KBM-7 (cell line): ENCODE data around the gene MPHOSPH9.

Experiments used
- DNase-seq: peaks from one replicate; pipeline ENCODE4 v3.0.0-alpha.2; 2015
- in situ Hi-C: fragments of 300-500 bp; cut with MboI; formaldehyde crosslinking; loops from 2 replicates; pipeline ENCODE4 v1.14.3; 2020; ENCODE audit warnings: low sequenced_read_pairs, low pct_unique_long_range_greater_than_20kb, mixed read lengths

MPHOSPH9 gene, protein sequence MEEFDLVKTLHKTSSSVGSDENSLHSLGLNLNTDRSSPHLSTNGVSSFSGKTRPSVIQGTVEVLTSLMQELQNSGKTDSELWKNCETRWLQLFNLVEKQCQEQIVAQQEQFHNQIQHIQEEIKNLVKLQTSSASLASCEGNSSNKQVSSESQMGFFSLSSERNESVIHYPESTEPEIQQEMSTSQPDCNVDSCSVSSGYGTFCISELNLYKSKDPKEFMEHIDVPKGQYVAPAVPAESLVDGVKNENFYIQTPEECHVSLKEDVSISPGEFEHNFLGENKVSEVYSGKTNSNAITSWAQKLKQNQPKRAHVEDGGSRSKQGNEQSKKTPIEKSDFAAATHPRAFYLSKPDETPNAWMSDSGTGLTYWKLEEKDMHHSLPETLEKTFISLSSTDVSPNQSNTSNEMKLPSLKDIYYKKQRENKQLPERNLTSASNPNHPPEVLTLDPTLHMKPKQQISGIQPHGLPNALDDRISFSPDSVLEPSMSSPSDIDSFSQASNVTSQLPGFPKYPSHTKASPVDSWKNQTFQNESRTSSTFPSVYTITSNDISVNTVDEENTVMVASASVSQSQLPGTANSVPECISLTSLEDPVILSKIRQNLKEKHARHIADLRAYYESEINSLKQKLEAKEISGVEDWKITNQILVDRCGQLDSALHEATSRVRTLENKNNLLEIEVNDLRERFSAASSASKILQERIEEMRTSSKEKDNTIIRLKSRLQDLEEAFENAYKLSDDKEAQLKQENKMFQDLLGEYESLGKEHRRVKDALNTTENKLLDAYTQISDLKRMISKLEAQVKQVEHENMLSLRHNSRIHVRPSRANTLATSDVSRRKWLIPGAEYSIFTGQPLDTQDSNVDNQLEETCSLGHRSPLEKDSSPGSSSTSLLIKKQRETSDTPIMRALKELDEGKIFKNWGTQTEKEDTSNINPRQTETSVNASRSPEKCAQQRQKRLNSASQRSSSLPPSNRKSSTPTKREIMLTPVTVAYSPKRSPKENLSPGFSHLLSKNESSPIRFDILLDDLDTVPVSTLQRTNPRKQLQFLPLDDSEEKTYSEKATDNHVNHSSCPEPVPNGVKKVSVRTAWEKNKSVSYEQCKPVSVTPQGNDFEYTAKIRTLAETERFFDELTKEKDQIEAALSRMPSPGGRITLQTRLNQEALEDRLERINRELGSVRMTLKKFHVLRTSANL

DNA sequence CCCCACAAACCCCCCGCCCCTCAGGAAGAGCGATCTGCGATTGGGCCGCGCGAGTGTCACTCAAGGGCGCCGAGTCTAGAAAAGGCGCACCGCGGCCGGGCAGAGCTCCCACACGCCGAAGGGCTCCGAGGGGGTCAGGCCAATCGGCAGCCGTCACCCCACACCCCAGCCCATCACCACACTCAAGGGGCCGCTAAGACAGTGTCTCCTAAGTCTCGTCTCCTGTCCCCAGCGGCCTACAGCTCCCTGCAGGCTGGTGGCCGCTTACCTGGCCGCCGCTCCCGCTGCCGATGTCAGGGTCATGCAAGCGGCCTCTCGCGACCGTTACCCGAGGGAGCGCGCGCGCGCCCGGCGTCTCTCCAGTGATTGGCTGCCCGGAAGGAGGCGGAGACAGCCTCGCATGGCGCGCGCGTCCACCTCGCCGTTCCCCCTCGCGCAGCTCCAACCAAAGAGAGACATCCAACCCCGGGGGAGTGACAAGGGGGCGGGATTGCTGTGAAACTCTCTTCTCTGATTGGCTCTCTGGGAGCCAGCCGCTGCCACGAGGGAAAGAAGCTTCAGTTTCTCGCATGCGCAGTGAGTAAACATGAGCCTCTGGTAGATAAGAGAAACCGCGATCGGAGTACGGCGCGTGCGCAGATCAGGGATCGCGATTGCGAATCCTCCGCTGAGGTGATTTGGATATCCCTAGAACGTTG is at the start of gene MPHOSPH9, which contains the start of gene MTRFR:
TSS of gene MPHOSPH9 (minus strand) at position 335 of the 698 bp plus-strand sequence. CDS start 2,777 bp downstream, outside the sequence.
TSS of gene MTRFR (plus strand) at position 630 of the 698 bp plus-strand sequence. CDS start 20,239 bp downstream, outside the sequence.
- in situ Hi-C loops, result loop anchor here (25.0 kb wide), 1 partner anchor 371 kb away; no protein-coding TSS in a partner anchor
- peak; percentile 100 for DNase-seq

DNA sequence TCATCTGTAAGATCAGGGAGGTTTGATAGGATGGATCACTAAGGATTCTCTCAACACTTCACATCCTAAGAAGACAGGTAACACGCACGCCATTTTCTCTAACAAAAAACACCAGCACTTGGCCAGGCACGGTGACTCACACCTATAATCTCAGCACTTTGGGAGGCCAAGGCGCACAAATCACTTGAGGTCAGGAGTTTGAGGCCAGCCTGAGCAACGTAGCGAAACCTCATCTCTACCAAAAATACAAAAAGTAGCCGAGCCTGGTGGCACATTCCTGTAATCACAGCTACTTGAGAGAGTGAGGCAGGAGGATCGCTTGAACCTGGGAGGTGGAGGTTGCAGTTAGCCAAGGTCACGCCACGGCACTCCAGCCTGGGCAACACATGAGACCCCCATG is 49.2 kb upstream of the MPHOSPH9 start:
- in situ Hi-C loops, result no loop called here
- DNase-seq, result no peak

DNA sequence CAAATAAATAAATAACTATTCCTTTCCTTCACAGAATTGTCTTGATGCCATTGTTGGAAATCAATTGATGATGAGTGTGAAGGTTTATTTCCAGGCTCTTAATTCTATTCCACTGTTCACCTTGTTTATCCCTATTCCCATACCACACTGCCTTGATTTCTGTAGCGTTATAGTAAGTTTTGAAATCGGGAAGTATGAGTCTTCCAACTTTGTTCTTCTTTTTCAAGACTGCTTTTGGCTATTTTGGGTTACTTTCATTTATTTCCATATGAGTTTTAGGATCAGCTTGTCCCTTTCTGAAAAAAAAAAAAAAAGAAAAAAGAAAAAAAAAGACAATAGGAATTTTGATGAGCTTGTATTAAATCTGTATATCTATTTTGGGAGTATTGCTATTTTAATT is 48.0 kb upstream of the MPHOSPH9 start:
- no peak for DNase-seq
- in situ Hi-C loops, result no loop called here

DNA sequence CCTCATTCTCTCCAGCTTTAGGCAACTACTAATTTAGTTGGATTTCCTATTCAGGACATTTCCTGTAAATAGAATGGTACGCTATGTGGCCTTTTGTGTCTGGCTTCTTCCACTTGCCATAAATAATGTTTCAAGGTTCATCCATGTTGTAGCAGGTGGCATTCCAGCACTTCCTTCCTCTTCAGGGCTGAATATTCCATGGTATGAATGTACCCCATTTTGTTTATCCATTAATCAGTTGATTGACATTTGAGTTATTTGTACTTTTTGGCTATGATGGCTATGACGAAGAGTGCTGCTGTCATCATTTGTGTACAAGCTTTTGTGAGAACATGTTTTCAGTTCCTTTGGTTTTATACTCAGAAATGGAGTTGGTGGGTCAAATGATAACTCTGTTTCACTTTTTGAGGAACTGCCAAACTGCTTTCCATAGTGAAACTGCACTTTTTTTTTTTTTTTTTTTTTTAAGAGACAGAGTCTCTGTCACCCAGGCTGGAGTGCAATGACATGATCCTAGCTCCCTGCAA is 45.2 kb upstream of the MPHOSPH9 start:
- in situ Hi-C loops, result no loop called here
- DNase-seq, result peak; percentile 76

DNA sequence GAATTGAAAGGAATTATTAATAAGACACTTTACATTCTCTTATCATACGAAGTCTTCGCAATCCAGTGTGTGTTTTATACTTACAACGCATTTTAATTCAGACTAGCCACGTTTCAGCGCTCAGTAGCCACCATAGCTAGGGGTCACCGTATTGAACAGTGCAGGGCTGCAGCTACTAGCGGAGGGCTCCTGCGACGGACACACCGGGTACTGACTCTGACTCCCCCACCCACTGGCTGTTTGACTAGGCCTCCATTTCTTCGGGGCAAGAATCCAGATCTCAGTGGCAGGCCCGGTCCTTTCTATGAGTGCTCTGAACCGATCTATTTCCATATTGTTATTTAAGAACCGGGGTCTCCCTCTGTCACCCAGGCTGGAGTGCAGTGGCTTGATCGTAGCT is 40.2 kb upstream of the MPHOSPH9 start:
- in situ Hi-C loops, result no loop called here
- DNase-seq, result no peak

DNA sequence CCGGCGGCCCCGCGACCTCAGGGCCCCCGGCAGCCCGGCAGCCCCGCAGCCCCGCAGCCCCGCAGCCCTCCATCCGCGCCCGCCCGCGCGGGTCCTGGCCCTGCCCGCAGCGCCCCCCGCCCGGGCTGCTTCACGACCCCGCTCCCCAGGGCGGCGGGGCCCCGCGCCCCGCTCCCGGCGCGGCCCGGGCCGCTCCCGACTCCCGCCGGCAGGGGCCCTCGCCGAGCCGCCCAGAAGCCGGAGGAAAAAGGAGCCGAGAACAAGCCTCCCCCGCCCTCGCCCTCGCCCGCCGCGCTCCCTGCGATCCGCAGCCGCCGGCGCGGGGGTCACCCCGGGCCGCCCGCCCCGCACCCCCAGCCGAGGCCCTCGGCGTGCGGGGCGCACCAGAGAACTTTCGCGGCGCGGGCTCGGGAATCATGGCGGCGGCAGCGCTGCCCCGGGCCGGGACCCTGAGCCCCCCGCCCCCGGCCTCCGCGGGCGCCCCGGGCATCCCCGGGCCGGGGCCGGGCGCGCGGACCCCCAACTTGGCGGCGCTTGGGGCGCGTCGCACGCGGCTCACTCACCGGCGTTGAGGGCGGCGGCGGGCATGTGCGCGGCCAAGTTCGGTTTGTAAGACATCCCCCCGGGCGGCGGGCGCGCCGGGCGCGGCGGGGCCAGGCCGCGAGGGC is 38.2 kb upstream of the MPHOSPH9 start:
- in situ Hi-C loops, result no loop called here
- peak; percentile 35 for DNase-seq

DNA sequence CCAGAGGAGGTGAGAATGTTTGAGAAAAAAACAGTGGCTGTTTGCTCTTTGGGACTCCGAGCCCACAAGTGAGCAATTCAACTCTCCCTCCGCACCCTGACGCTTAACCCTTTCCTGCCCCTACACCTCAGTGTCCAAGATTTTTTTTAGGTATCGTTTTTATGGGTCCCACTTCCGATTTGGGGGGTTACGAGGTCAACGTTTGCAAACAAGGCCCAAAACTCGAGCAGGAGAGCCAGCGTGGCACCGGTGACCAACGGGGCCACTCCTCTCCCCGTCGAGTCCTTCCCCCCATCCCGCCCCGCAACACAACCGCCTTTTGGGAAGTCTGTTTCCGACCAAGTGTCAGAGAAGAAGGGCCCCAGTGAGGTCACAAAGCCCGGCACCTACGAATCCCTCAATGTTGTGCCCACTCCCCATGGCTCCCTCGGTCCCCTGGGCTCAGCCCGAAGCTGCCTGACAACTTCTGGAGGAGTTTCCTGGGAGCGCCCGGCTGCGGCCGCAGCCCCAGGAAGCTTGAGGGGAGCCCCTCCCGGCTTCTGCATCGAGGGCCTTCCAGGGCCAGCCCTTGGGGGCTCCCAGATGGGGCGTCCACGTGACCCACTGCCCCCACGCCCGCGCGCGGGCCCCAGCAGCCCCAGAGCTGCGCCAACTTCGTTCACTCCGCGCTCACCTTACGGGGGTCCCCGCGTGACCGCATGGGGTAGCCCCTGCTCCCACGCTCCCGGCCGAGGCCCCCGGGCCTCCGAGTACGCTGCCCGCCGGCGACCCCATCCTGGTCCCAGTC is 37.5 kb upstream of the MPHOSPH9 start:
- DNase-seq, result no peak
- in situ Hi-C loops, result no loop called here

DNA sequence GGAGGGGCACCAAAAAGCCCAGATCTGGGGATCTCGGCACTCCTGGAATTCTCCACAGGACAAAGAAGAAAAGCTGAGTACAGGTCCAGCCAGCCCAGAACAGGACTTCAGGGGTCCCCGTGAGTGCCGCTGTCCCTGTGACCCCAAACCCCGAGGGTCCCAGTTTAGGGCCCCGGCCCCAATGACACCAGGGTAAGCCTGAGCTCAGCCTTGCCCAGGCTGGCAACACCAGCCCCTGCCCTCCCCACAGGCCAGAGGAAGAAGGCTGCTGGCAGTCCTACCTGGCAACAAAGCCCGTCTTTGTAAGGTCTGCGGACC is 36.9 kb upstream of the MPHOSPH9 start:
- in situ Hi-C loops, result no loop called here
- DNase-seq, result no peak

DNA sequence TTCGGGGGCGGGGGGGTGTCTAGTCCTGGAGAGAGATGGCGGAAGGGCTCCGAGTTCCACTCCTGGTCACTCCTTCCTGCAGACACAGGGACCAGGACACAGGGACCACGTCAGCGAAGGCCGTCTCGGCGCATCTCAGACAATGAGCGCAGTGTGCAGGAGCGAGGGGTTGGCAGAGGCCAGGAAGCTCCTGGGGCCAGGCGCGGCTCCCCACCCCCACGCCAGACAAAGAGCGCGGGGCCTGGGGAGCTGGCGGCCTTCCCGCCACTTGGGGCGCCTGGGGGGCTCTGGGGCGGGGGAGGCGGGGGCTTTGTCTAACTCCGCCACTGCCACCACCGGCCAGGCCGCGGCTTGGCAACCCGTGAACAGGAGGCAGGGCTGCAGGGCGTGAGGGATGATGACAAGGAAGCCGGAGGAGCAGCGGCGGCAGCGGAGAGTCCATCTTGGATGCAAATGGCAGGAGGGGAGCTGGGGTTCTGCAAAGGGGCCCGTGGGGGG is 36.5 kb upstream of the MPHOSPH9 start:
- in situ Hi-C loops, result no loop called here
- no peak for DNase-seq

DNA sequence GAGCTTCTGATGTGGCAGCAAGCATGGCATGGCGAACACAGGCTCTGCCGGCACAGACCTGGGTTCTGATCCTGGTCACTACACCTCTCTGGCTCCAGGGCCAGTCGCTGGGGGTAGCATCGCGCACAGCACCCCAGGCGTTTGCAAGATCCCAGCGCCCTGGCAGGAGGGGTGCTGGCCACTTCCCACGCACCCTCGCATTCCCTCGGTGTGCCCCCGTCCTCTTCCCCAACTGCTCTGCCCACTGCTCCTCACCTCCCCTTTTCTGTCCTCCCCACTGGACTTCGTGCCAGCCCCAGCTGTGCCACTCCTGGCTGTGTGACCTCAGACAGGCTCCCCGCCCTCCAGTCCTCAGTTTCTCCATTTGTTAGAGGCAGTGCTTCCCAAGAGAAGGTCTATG is 35.9 kb upstream of the MPHOSPH9 start:
- DNase-seq, result no peak
- in situ Hi-C loops, result no loop called here

DNA sequence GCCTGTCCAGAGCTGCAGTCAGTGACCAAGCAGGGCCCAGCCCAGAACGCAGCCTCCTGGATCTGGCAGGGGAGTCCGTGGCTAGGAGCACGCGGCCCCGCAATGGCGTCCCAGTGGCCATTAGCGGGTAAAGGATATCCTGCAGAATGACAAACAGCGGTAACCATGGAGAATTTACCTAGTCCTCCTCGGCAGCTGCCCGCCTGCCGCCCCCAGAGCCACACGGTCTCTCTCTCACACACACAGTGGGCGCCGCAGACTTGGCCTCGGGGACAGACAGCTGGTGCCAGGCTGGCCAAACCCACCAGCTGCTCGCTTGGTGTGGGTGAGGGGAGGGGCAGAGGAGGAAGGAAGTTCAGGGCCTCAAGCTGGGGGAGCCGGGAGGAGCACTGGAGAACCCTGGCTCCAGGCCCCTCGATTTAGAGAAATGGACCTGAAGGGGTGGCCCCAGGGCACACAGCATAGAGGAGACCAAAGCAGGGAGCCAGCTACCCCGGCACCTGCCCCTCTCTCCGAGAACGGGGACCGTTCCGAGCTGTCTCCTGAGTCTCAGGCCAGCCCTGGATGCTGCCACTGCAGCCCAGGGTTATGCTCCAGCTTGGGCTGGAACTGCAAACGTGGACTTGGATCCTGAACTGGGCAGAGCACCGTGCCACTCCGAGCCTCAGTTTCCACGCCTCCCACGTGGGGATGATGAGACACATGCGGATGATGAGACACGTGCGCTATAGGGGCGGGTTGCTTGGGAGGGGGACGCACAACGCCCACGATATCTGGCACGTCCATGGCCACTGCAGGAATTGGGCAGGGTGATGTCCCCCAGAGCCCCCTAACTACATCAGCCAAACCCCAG is 35.3 kb upstream of the MPHOSPH9 start:
- DNase-seq, result peak; percentile 64
- in situ Hi-C loops, result no loop called here

DNA sequence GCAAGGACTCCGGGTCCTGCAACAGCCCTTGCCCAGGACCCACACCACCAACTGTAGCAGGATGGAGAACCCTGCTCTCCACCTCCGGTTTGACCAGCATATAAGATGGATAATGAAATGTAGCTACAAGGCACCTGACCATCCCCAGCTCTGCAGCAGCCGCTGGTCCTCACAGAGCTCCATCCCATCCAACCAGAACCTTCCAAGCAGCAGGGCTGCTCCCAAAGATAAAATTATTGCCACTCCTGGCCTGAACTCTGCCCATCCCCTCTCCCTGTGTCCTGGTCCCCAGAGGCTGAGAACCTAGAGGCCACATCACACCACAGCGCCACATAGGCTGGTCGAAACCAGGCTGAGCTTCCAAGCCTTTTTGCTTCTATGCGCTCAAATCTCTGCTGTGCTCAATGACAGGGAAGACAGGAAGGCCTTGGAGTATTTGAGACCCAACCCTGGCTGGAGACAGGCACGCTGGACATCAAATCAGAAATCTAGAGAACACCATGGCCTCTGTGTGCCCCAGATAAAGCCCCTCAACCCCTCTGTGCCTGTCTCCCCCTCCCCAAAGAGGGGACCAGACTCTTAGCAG is 34.5 kb upstream of the MPHOSPH9 start:
- in situ Hi-C loops, result no loop called here

DNA sequence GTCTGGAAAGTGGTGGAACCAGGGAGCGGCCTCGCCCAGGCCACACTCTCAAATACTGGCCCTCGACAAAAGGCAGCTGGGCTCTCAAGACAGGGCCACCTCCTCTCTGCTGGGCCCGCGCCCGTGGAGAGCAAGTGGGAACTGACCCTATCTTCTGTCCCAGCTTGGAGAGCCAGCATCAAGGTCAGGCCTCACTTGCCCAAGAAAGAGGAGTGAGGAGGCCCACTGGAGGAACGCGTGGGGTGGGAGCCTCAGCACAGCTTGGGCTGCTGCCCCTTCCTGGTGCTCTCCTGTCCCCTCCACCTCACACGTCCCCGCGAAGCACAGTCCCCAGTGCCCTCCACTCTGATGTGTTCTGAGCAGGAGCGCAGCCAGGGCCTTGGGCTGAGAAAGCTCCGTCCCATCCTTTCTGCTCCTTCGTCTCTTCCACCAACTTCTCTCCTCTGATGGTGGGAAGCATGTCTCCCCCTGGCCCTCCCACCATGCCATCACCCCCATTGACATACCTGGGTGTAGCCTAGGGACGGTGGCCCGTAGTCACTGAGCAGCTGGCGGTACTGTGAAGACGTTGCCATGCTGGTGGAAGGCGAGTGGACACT is 33.8 kb upstream of the MPHOSPH9 start:
- in situ Hi-C loops, result no loop called here

More for the DNA sequence above, 34.5 kb upstream of the MPHOSPH9 start:
- DNase-seq, result no peak

DNA sequence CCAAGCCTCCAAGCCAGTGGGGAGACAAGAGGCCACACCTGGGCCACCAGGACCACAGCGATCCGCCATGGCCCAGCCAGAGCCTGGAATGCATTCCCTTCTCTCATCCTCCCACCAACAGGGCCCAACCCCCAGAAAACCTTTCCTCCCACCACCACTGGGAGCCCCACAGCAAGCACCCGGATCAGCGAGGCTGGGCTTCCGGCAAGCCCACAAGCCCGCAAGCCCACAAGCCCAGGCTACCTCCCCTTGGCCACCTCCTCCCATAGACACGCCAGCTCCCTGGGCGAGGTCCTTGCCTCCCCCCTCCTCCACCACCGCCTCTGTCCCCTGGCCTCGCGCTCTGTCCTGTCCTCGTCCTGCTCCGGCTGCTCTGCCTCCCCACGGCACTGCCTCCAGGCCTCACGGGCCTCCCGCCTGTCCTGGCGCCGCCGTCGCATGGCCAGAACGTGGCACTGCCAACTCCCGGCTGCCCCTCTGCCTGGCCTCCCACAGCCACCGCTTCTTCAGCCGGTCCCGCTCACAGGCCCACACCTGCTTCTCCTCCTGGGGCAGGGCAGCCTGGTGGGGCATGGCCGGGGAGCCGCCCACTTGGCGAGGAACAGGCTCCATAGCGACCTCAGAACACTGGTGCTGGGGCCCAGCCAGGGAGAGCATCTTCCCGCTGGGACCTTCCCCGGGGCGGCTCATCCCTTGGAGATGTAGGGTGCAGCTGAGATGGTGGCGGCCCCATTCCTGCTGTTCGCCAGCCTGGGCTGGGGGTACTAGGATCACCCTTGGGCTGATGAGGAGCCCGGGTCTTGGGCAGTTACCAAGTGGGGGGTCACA is 33.1 kb upstream of the MPHOSPH9 start:
- in situ Hi-C loops, result no loop called here
- no peak for DNase-seq

More for the DNA sequence above, 33.8 kb upstream of the MPHOSPH9 start:
- DNase-seq, result no peak

DNA sequence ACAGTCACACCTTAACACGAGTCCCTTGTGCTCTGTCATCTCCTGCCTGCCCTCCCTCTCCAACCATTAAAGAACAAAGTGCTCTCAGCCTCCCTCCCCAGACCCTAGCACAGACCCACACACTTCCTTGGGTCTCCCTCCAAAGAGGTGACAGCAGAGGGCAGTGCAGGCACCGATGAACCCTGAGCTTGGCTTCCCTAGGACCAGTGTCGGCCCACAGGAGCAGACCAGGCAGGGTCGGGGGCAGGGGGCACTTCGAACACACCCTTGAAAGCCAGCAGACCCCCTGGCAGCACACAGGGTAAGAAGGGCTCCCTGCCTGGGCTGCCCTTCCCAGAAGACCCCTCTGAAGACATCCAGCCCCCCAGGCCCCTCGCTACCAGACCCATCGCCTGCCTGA is 31.7 kb upstream of the MPHOSPH9 start:
- in situ Hi-C loops, result no loop called here
- no peak for DNase-seq
